Astrocyte of the spinal cord (primary cell): ENCODE data around the gene TEF.
"Not testable (repeated sequence)": the region's sequence is repeated elsewhere in the genome, so short reads cannot be mapped to it uniquely, and the experiment has no call there.

ENCODE experiments used
- DNase-seq: peaks from one replicate; pipeline ENCODE4 v3.0.0; 2011; ENCODE audit warnings: low read depth, low spot score
- H3K4me3 ChIP-seq: 2 replicates; pipeline ENCODE4 v1.5.1; 2011; ENCODE audit warnings: low read depth, mild to moderate bottlenecking, low read length, moderate library complexity
- CTCF ChIP-seq: IDR thresholded peaks from 2 replicates; pipeline ENCODE4 v1.5.1; 2012; ENCODE audit warnings: low read depth, mild to moderate bottlenecking, low read length, inconsistent platforms
- in situ Hi-C: cut with HindIII; loops from 2 replicates; pipeline ENCODE4 v1.10.0; 2017; ENCODE audit warnings: low sequenced_read_pairs

TEF gene

DNA sequence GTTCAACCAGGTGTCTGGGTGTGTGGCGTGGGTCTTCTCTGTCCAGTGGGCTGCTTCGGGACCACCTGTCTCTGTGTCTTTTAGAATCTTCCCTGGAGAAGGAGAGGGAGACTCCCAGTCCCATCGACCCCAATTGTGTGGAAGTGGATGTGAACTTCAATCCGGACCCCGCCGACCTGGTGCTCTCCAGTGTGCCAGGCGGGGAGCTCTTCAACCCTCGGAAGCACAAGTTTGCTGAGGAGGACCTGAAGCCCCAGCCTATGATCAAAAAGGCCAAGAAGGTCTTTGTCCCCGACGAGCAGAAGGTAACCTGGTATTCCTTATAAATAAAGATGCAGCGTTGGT, 12.2 kb downstream of the TEF start:
- no peak overlapping the region for H3K4me3 ChIP-seq
- no peak for DNase-seq
- TF ChIP-seq CTCF: no peak
- in situ Hi-C loops: no loop called here

GRCh38 chr22:41395531-41396240, 13.9 kb downstream of the TEF start:
- in situ Hi-C loops: no loop called here
- no peak for TF ChIP-seq CTCF

GRCh38 chr22:41397143-41397811, 15.5 kb downstream of the TEF start:
- no peak overlapping the region for H3K4me3 ChIP-seq
- in situ Hi-C loops: no loop called here
- TF ChIP-seq CTCF: no peak
- no peak for DNase-seq

More at GRCh38 chr22:41395531-41396240, 13.9 kb downstream of the TEF start:
- no peak for DNase-seq
- no peak overlapping the region for H3K4me3 ChIP-seq

GRCh38 chr22:41398921-41399320, 17.2 kb downstream of the TEF start:
- no peak for TF ChIP-seq CTCF
- in situ Hi-C loops: no loop called here
- DNase-seq: no peak
- no peak overlapping the region for H3K4me3 ChIP-seq

DNA sequence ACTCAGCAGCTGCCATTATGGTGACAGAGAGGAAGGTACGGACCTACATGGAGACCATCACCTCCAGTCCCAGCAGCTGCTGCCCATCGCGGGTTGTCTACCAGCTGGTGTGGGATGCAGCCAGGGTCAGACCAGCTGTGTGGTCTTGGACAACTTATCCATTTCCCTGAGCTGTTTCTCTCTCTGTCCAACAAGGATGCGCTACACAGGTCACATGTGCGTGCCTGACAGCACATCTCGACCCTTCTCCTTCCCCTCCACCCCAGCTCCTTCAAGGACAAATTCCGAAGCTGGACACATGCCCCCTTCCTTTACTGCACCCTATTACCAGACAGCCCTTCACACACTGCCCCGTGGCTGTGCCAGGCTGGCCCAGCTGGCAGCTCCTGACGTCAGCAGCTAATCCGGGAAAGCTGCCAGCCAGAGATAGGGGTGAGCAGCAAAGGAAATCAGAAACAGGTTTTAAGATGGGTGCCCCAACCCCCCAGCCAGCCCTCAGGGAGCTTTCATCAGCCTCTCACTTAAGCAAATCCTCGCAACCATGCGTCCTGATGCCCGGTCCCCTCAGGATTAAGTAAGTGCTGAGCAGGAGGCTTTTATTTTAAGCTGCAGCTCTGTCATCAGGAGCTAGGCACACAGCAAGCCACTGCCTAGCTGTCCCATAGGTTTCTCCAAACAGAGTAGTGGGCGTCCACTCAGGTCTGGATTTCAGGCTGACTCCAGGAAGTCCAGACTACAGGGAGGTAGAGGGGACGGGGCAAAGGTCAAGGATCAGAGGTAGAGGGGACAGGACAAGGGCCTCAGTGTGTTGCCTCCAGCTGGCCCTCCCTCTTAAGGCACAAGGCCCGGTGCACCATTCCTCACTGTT, 20.3 kb downstream of the TEF start:
- no peak for TF ChIP-seq CTCF
- DNase-seq: peak; percentile 49
- in situ Hi-C loops: no loop called here
- H3K4me3 ChIP-seq: no peak overlapping the region

GRCh38 chr22:41402851-41403250, 21.1 kb downstream of the TEF start:
- H3K4me3 ChIP-seq, in situ Hi-C loops, DNase-seq: not testable (repeated sequence)
